Measurements from ENCODE around the gene ZNF669. TPM values are rescaled to one million over a fixed set of nuclear protein-coding genes. Genes with fewer than 3 reads are reported as not detected.

ZNF669 gene
- total RNA-seq, 1 experiment from 2014 or later: 19.5 TPM

DNA sequence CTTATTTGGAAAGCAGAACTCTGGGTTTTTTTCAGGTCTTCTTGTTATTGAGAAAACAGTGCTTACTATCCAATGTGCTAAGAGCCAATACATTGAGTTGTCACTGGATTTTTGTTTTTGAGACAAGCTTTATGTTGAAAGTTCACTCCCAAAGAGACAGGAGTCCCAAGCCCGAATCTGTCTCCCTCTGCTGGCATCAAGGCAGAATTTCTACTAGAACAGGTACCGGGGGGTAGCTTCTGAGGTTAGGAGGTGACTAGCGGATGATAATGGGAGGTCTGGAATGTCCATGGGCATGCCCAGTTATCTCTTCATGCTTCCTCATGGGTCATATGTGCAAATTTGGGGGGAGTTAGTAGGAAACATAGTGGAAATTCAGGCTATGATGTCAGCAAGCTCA is 42.5 kb upstream of the ZNF669 start:
- peaks cover 46 to 77% (median 70%) of the 10 kb centered on the region in 3 experiments for H3K36me3 Mint-ChIP-seq (ENCODE audit: insufficient read depth in 1 of 3, low read depth in 3 of 3)
- H3K18ac ChIP-seq (ENCODE audit: insufficient read length, low read depth, low read length): no peak overlapping the region
- no peak overlapping the region for H3K27ac ChIP-seq (ENCODE audit: insufficient read length, low read depth, low read length)
- no peaks in the 10 kb centered on the region for H4K20me1 ChIP-seq (ENCODE audit: control insufficient read depth, insufficient read depth, insufficient read length)
- no peaks in the 10 kb centered on the region for H3K27me3 Mint-ChIP-seq (ENCODE audit: low read depth)
- H3K4me1 Mint-ChIP-seq: peaks cover 5 to 8% of the 10 kb centered on the region in 2 experiments
- H4K5ac ChIP-seq (ENCODE audit: insufficient read length, low read depth, low read length): no peak overlapping the region
- H3K27ac Mint-ChIP-seq: no peak overlapping the region
- H3K27me3 ChIP-seq (ENCODE audit: insufficient read depth, low read length): no peaks in the 10 kb centered on the region
- no peak overlapping the region for H2BK5ac ChIP-seq (ENCODE audit: insufficient read length, low read length)
- no peak overlapping the region for H2BK15ac ChIP-seq (ENCODE audit: low read depth, low read length)
- no peak overlapping the region for H3K4me3 Mint-ChIP-seq
- H2BK120ac ChIP-seq (ENCODE audit: low read depth, low read length, poor library complexity, severe bottlenecking): no peak overlapping the region
- no peaks in the 10 kb centered on the region for H3K79me2 ChIP-seq (ENCODE audit: insufficient read depth, low read length)
- no CpG with 5 or more reads among the region's 3 CpGs for WGBS (ENCODE audit: extremely low coverage, insufficient read length, low lambda C conversion rate)
- H3K79me1 ChIP-seq (ENCODE audit: insufficient read depth, low read depth, low read length, poor library complexity, severe bottlenecking): no peaks in the 10 kb centered on the region
- H4K8ac ChIP-seq (replicated peaks; ENCODE audit: insufficient read length, low read depth, low read length): no peak overlapping the region
- H3K4ac ChIP-seq (ENCODE audit: low read depth, low read length): no peak overlapping the region
- no peak overlapping the region for H3K14ac ChIP-seq (ENCODE audit: insufficient read depth, low read length)
- no peak overlapping the region for H3K56ac ChIP-seq (ENCODE audit: insufficient read length, low read depth, low read length)
- TF ChIP-seq, protein P1, sequence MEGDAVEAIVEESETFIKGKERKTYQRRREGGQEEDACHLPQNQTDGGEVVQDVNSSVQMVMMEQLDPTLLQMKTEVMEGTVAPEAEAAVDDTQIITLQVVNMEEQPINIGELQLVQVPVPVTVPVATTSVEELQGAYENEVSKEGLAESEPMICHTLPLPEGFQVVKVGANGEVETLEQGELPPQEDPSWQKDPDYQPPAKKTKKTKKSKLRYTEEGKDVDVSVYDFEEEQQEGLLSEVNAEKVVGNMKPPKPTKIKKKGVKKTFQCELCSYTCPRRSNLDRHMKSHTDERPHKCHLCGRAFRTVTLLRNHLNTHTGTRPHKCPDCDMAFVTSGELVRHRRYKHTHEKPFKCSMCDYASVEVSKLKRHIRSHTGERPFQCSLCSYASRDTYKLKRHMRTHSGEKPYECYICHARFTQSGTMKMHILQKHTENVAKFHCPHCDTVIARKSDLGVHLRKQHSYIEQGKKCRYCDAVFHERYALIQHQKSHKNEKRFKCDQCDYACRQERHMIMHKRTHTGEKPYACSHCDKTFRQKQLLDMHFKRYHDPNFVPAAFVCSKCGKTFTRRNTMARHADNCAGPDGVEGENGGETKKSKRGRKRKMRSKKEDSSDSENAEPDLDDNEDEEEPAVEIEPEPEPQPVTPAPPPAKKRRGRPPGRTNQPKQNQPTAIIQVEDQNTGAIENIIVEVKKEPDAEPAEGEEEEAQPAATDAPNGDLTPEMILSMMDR (conservative IDR thresholded peaks at IDR 0.05): peak; percentile 73
- H2AFZ ChIP-seq (ENCODE audit: low read length): no peak overlapping the region
- no peak overlapping the region for H2BK12ac ChIP-seq (ENCODE audit: insufficient read length, low read depth, low read length)
- H3K9ac ChIP-seq (ENCODE audit: extremely low read depth, insufficient read length, low read length): no peak overlapping the region
- H2AK5ac ChIP-seq (ENCODE audit: insufficient read length, low read length): no peak overlapping the region
- no peak for DNase-seq
- no peak overlapping the region for H3T11ph ChIP-seq (ENCODE audit: low read length)
- no peaks in the 10 kb centered on the region for H3K23me2 ChIP-seq (ENCODE audit: insufficient read length, low read depth, low read length, poor library complexity, severe bottlenecking)
- no peaks in the 10 kb centered on the region for H3K9me3 ChIP-seq (ENCODE audit: control insufficient read depth, low read depth, low read length)
- H3K4me1 ChIP-seq (ENCODE audit: insufficient read depth, low read length): no peaks in the 10 kb centered on the region
- no peak overlapping the region for H2BK20ac ChIP-seq (ENCODE audit: low read depth, low read length, poor library complexity, severe bottlenecking)
- no peak overlapping the region for H3K4me2 ChIP-seq (ENCODE audit: insufficient read depth, insufficient read length, low read length)
- H3K23ac ChIP-seq (ENCODE audit: insufficient read length, low read depth, low read length): no peak overlapping the region
- H3K9me3 Mint-ChIP-seq: peaks cover 35 to 49% of the 10 kb centered on the region in 2 experiments
- H4K91ac ChIP-seq (ENCODE audit: insufficient read length, low read depth, low read length): no peak overlapping the region

All from H9 (cell line).